ENCODE measurements around the gene PPP2R1B. TPM values are rescaled to one million over a fixed set of nuclear protein-coding genes. Genes with fewer than 3 reads are reported as not detected.

The PPP2R1B gene
- total and polyA plus RNA-seq, 7 donors = 9.0 to 17.8 (median 14.9) TPM

DNA sequence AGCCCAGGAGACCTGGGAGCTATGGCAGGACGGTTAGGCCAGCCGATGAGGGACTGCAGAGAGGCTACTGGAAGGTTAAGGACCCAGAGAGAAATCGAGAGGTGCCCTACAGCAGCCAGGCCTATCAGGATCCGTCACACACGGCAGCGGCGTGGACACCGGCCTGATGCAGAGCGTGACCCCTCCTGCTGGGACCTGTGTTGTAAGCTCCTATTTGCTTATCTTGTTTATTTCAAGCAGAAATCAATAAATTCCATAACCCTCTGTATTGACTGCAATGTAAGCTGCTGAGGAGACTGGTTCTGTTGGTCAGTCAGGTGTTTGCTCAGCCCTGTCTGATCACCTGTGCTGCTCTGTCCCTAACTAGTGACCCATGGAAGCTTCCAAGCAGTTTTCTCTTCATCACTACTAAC lies 39.9 kb downstream of the PPP2R1B start:
- peaks cover 22 to 60% (median 40%) of the 10 kb centered on the region in 4 donors for H3K36me3 ChIP-seq
- TF ChIP-seq, protein P1, sequence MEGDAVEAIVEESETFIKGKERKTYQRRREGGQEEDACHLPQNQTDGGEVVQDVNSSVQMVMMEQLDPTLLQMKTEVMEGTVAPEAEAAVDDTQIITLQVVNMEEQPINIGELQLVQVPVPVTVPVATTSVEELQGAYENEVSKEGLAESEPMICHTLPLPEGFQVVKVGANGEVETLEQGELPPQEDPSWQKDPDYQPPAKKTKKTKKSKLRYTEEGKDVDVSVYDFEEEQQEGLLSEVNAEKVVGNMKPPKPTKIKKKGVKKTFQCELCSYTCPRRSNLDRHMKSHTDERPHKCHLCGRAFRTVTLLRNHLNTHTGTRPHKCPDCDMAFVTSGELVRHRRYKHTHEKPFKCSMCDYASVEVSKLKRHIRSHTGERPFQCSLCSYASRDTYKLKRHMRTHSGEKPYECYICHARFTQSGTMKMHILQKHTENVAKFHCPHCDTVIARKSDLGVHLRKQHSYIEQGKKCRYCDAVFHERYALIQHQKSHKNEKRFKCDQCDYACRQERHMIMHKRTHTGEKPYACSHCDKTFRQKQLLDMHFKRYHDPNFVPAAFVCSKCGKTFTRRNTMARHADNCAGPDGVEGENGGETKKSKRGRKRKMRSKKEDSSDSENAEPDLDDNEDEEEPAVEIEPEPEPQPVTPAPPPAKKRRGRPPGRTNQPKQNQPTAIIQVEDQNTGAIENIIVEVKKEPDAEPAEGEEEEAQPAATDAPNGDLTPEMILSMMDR (IDR thresholded peaks at IDR 0.05) = no peak
- TF ChIP-seq EP300 (IDR thresholded peaks at IDR 0.05) (no peak), POLR2AphosphoS5 (IDR thresholded peaks at IDR 0.05) (no peak), POLR2A (IDR thresholded peaks at IDR 0.05) (no peak)
- WGBS, 2 donors = 96 to 97% methylated on average over 9 of the region's 9 CpGs

DNA sequence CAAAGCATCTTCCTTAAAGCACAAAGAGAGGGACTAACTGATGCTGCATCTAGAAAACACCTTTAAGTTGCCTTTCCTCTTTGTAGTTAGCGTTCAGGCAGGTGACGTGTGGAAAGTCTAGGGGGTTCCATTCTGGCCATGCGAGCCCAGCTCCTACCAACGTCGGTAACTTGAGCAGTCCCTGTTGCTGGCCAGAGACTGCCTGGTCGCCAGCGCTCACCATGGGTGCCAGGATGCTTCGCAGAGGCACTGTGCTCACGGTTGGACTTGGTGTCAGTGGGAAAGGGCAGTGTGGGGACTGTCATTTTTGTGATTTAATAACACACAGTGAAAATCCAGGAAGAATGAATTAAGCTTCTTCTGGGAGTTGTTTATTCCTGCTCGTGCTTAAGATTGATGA lies 40.6 kb downstream of the PPP2R1B start:
- TF ChIP-seq, protein P1 (IDR thresholded peaks at IDR 0.05) = no peak
- no peak for TF ChIP-seq POLR2AphosphoS5 (IDR thresholded peaks at IDR 0.05)
- H3K27me3 ChIP-seq = no peaks in the 10 kb centered on the region
- peaks cover 29 to 67% (median 47%) of the 10 kb centered on the region in 4 donors for H3K36me3 ChIP-seq
- H3K9me3 ChIP-seq = no peaks in the 10 kb centered on the region
- no peak overlapping the region for H3K4me3 ChIP-seq
- H3K4me1 ChIP-seq = peaks cover 0 to 10% (median 4%) of the 10 kb centered on the region in 4 donors
- 92 to 94% methylated on average over 10 of the region's 10 CpGs for WGBS, 2 donors
- DNase-seq = no peak
- intact Hi-C loops (cut with DNase I) = no loop called here
- no peak overlapping the region for H3K27ac ChIP-seq

More for the DNA sequence above, 39.9 kb downstream of the PPP2R1B start:
- intact Hi-C loops (cut with DNase I) = no loop called here
- H3K4me1 ChIP-seq = peaks cover 0 to 15% (median 10%) of the 10 kb centered on the region in 4 donors
- no peaks in the 10 kb centered on the region for H3K9me3 ChIP-seq
- no peak overlapping the region for H3K4me3 ChIP-seq
- H3K27ac ChIP-seq = no peak overlapping the region
- no peaks in the 10 kb centered on the region for H3K27me3 ChIP-seq
- no peak for DNase-seq

DNA sequence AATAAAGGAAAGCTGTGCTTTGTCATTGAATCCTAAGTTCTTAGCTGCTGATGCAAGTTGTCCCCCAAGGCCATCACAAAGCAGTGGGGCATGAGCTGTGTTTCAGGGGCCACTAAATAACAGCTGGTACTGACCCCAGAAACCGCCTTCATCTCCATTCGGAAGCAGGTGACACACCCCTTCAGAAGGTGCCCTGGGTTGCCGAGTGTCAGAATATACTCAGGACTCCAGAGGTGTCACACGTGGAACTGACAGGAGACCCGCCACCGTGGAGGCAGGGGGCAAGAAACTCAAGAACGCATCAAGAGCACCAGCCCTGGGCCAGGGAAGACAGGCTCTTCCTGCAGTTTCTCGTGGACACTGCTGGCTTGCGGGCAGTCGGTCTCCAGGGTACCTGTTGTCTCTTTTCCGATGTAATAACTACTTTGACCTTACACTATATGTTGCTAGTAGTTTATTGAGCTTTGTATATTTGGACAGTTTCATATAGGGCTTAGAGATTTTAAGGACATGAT lies 41.5 kb downstream of the PPP2R1B start:
- intact Hi-C loops (cut with DNase I) = no loop called here
- Histone ChIP-seq H3K36me3 (peaks cover 37 to 76% (median 57%) of the 10 kb centered on the region in 4 donors), H3K27ac (no peak overlapping the region), H3K9me3 (no peaks in the 10 kb centered on the region), H3K4me3 (no peak overlapping the region), H3K4me1 (peaks cover 0 to 4% (median 1%) of the 10 kb centered on the region in 4 donors), H3K27me3 (no peaks in the 10 kb centered on the region)
- WGBS, 2 donors = 96% methylated on average over 11 of the region's 11 CpGs
- DNase-seq = no peak
- TF ChIP-seq EP300 (IDR thresholded peaks at IDR 0.05) (no peak), POLR2A (IDR thresholded peaks at IDR 0.05) (no peak), POLR2AphosphoS5 (IDR thresholded peaks at IDR 0.05) (no peak)
- TF ChIP-seq, protein P1 (IDR thresholded peaks at IDR 0.05) = no peak

DNA sequence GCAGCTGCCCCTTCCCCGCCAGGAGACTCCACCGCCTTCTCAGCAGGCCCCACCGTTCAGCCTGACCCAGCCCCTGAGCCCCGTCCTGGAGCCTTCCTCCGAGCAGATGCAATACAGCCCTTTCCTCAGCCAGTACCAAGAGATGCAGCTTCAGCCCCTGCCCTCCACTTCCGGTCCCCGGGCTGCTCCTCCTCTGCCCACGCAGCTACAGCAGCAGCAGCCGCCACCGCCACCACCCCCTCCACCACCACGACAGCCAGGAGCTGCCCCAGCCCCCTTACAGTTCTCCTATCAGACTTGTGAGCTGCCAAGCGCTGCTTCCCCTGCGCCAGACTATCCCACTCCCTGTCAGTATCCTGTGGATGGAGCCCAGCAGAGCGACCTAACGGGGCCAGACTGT lies 42.6 kb downstream of the PPP2R1B start:
- peaks cover 37 to 78% (median 57%) of the 10 kb centered on the region in 4 donors for H3K36me3 ChIP-seq
- no peak overlapping the region for H3K4me3 ChIP-seq
- no peaks in the 10 kb centered on the region for H3K9me3 ChIP-seq
- intact Hi-C loops (cut with DNase I) = no loop called here
- 90 to 94% methylated on average over 15 of the region's 15 CpGs for WGBS, 2 donors
- H3K27me3 ChIP-seq = no peaks in the 10 kb centered on the region
- TF ChIP-seq POLR2AphosphoS5 (IDR thresholded peaks at IDR 0.05) = no peak
- TF ChIP-seq POLR2A (IDR thresholded peaks at IDR 0.05) = no peak
- TF ChIP-seq, protein P1 (IDR thresholded peaks at IDR 0.05) = no peak
- no peak for TF ChIP-seq EP300 (IDR thresholded peaks at IDR 0.05)
- H3K4me1 ChIP-seq = peaks cover 0 to 8% (median 7%) of the 10 kb centered on the region in 4 donors
- no peak for DNase-seq
- no peak overlapping the region for H3K27ac ChIP-seq

DNA sequence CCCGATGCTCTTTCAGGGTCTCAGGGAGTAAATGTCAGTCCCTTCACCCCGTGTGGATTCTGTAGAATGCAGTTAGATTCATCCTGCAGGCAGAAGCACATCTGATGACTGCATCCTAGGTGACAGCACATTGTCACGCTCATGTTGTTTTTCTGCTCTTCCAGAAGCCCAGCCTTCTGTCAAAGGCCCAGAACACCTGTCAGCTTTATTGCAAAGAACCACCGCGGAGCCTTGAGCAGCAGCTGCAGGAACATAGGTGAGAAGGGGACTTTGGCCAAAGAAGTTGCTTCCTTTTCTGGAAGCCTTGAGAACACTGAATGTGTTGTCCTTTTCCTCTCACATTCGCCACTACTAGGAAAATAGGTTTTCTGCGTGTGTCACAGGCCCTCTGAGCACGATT lies 43.7 kb downstream of the PPP2R1B start:
- Histone ChIP-seq H3K9me3 (no peaks in the 10 kb centered on the region), H3K27ac (no peak overlapping the region), H3K4me3 (no peak overlapping the region), H3K4me1 (peaks cover 0 to 19% (median 17%) of the 10 kb centered on the region in 4 donors), H3K36me3 (peaks cover 37 to 78% (median 57%) of the 10 kb centered on the region in 4 donors), H3K27me3 (no peaks in the 10 kb centered on the region)
- no peak for DNase-seq
- WGBS, 2 donors = 30 to 76% methylated on average over 8 of the region's 8 CpGs
- TF ChIP-seq POLR2AphosphoS5 (IDR thresholded peaks at IDR 0.05) (no peak), POLR2A (IDR thresholded peaks at IDR 0.05) (no peak), EP300 (IDR thresholded peaks at IDR 0.05) (no peak)
- TF ChIP-seq, protein P1 (IDR thresholded peaks at IDR 0.05) = no peak
- intact Hi-C loops (cut with DNase I) = no loop called here
